Activated effector memory CD4-positive, alpha-beta T cell treated with anti-CD3 and anti-CD28 coated beads, Interleukin-2, amount 50 U/mL, for 16 hours (primary cell): ENCODE measurements around the gene PLPPR1.
"Not testable (repeated sequence)": the region's sequence is repeated elsewhere in the genome, so short reads cannot be mapped to it uniquely, and the experiment has no call there.

Source experiments
- DNase-seq: peaks from one replicate; pipeline ENCODE4 v3.0.0-alpha.2; 2020

Gene PLPPR1

DNA sequence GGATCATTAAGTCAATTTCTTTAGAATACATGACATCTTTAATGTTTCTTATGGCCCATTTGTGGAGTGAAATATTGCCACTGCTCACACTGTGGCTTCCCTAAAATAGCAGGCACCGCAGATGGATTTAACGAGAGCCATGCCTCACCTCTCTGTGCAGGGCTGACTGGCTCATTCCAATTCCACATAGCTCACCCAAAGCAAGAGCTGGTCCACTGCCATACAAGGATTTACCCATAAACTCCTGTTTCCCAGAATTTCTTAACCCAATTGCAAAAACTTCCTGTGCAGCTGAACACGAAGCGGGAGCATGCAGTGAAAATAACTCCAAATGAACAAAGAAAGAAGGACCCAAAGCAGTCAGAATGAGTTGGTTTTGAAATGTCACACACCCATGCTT, 196.7 kb downstream of the PLPPR1 start:
- DNase-seq, result no peak

GRCh38 chr9:101226161-101226560, 197.6 kb downstream of the PLPPR1 start:
- no peak for DNase-seq

DNA sequence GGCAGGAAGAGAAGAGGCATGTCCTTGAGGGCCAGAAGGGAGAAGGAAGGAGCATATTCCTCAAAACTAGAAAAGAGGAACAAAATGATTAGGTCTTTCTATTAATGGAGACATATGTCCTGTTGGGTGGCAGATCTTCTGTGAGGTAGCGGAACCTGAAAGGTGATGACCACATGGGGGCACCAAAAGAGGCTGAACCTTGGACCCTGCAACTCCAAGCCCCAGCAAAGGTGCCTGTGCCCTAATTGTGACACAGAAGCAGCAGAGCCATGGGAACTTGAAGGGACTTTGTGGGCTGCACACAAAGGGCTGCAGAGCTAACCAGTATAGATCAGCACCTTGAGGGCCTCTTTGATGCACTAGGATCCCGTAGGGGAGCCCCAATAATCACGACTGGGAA, 198.3 kb downstream of the PLPPR1 start:
- DNase-seq, result no peak

DNA sequence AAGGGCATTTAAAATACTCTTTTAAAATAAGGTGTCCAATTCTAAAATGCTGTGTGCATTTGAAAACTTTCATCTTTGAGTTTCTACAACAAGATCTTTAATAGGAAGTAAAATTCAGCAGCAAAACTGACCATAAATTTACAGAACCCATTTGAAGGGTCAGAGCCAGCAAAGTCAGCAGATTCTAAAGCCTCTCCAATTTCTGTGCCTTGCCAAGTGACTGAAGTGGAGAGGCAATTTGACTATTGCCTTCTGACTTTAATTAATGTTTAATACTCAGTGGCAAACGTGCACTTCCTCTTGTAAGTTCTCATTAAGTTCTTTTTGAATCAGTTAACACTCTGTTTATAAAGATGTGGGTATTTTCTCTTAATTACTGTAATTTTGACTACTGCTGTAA, 201.1 kb downstream of the PLPPR1 start:
- no peak for DNase-seq

GRCh38 chr9:101232405-101232977, 204.0 kb downstream of the PLPPR1 start:
- DNase-seq, result no peak

DNA sequence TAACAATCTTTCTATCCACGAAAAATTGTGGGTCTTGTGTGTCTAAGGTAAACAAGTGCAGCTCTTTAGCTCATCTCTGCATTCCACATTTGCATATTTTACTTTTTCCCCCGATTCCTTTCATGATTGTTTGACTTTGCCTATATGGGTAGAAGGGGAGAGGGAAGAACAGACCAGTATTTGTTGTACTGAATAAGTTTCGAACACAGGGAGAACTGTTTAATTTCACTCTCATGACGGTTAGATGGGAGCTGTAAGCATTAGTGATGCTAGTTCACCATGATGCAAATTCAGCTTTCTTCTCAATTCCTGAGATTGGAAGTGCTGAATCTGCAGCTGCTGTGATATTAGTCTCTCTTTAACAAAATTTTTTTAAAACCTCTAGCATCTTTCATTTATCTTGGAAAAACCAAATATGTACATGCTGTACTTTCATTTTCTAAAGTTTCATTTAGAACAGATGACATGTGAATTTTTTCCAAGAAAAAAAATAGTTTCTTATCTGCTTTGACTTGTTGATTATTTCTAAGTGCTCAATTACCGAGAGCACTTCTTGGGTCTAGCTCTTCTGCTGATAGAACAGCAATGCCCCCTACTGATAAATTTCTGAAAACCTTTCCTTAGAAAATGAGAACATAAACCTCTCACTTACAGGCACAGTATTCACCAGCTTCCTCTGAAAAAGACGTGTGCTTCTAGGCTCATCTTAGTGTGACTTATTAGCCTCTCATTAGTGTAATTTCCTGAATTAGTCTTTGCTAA, 206.8 kb downstream of the PLPPR1 start:
- DNase-seq, result no peak

- DNase-seq, result no peak
Observed at GRCh38 chr9:101242651-101243050, 214.1 kb downstream of the PLPPR1 start.

DNA sequence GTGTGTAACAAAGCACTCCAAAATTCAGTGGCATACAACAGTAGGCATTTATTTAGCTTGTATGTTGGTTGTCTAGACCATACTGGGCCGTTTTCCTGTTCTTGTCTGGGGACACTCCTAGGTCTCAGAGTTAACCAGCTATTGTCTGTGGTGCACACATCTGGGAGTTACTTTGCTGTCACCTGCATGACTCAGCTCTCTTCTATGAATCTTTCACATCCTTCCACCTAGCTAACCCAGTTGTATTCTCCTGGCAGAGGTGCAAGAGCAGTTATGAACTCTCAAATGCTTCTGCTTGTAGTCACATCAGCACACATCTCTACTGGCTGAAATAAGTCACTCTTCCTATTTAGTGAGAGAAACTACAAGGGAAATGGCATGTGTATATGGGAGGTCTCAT, 218.2 kb downstream of the PLPPR1 start:
- DNase-seq, result no peak

DNA sequence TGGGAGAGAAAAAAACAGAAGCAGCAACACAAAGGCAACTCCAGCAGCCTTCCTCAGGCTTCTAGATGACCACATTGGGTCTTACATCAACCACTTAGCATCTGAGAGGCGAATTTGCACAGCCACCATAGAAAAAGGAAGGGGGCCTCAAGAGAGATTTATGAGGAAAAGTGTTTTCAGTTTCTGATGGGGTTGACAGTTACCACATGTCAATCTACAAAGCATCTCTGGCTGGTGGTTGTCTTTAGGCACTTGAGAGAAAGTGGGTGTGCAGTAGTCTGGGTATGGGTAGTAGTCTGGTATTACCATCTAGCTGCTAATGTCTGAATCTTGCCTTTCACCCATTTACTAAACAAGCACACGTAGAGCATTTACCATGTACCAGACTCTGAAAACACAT, 218.8 kb downstream of the PLPPR1 start:
- DNase-seq, result no peak

GRCh38 chr9:101254733-101255433, 226.4 kb downstream of the PLPPR1 start:
- DNase-seq, result no peak

DNA sequence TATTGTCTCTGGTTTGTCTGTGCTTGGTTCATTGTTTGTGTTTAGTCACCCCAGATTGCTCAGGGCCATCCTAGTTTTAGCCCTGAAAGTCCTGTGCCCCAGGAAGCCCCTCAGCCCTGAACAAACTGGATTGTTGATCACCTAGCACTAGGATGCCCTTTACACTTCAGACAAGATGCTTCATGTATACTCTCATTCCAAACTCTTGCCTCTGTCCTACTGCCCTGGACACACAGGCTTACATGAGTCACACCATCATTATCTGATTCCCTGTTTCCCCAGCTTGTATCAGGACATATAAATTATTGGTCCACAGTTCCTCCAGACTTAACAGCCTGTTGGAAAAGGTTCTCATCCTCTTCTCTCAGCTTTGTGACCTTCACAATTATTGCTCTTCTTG, 236.2 kb downstream of the PLPPR1 start:
- no peak for DNase-seq

DNA sequence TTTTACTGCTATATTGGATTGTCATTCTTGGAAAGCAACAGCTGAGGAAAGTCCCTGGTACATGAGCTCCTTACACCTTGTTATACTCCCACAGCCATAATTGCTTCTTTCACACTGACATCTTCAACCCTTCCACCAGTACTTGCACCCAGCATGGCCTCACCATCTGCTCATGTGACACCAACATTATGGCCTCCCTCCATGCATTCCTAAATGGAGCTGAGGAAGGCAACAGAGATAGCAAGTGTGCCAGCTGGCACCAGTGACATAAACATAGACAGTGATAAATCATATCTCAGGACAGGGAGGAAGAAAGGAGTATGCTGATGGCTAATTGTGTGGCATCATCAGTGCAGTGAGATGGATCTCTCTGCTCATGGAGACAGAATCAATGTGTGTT, 236.7 kb downstream of the PLPPR1 start:
- no peak for DNase-seq

GRCh38 chr9:101268426-101268825, 239.9 kb downstream of the PLPPR1 start:
- no peak for DNase-seq

GRCh38 chr9:101269591-101270283, 241.2 kb downstream of the PLPPR1 start:
- no peak for DNase-seq

DNA sequence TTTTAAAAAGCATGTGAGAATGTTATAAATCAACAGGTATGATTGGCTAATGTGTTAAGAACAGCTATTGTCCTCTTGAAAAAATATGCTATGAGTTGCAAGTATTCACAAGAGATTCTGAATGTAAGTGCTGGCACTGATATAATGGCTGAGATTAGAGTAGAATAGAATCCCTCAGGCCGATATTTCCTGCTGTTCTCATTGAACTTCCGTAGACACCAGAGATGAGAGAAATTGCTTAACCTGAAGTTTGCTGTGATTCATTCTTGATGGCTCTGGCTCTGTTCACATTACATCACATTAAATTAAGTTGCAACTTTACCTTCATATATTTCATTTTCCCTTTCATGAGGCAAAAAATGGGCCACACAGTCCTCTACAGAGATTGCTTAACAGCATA, 241.8 kb downstream of the PLPPR1 start:
- no peak for DNase-seq

DNA sequence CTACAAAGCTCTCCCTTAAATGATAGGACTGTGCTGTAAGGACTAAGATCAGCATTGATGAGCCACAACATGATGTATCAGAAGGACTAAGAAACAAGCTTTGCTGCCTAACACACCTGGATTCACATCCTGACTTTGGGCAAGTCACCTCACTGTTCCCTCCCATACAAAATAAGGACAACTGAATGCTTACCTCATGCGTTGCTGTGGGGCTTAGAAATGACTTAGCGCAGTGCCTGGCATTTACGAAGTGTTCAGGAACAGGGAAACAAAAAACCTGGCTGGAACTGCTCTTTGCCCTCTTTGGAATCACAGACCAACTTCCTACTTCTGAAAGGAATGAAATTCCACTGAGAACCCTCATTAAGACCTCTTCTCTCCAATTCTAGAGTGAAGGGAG, 242.6 kb downstream of the PLPPR1 start:
- DNase-seq, result no peak

GRCh38 chr9:101274971-101275768, 246.6 kb downstream of the PLPPR1 start:
- DNase-seq, result no peak

DNA sequence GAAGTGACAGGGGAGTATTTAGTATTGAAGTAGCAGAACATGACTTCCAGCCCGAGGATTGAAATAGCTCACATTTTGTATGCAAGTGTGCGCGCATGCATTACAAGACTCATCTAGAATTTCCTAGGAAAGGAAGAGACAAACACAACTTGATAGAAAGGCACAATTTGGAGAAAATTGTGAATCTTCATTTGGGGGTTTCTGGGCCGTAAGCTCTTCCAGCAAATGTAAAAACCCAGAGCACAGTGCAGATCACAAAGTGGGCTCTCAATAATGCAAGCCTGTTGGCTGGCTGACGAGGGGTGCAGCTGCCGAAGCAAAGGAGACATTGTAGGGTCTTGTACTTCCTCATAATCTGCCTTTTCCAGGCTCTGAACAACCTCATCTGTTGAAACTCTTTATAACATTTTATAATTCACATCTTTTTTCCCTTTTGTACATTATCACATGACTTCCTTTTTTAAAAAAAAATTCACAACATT, 247.3 kb downstream of the PLPPR1 start:
- DNase-seq, result no peak

DNA sequence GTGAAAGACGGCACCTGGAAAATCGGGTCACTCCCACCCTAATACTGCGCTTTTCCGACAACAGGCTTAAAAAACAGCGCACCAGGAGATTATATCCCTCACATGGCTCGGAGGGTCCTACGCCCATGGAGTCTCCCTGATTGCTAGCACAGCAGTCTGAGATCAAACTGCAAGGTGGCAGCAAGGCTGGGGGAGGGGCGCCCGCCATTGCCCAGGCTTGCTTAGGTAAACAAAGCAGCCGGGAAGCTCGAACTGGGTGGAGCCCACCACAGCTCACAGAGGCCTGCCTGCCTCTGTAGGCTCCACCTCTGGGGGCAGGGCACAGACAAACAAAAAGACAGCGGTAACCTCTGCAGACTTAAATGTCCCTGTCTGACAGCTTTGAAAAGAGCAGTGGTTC, 262.5 kb downstream of the PLPPR1 start:
- not testable (repeated sequence) for DNase-seq

DNA sequence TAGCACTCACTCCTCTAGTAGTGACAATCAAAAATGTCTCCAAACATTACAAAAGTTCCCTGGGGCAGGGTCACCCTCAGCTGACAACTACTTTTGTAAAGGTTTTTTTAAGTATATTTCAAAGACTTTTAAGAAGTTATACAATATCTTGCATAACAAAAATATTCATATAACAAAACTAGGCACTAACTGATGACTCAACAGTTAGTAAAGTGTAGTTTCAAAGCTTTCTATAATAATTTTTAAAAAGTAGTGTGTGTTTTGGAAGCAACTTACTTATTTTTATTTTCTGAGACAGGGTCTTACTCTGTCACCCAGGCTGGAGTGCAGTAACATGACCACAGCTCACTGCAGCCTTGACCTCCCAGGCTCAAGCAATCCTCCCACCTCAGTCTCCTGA, 271.4 kb downstream of the PLPPR1 start:
- no peak for DNase-seq

- DNase-seq, result no peak
Observed at GRCh38 chr9:101307051-101307450, 278.5 kb downstream of the PLPPR1 start.

- DNase-seq, result no peak
Observed at GRCh38 chr9:101307524-101308213, 279.1 kb downstream of the PLPPR1 start.
